H54 (cell line): ENCODE data around the gene CELF4.

Experiments used
- DNase-seq: peaks from one replicate; pipeline ENCODE4 v3.0.0; 2011; ENCODE audit warnings: low spot score, mixed read lengths; ENCODE audit not compliant: insufficient read length
- FAIRE-seq: peaks from 3 replicates; lab custom pipeline; 2011; peaks lifted over from hg19 to GRCh38; lab: Jason Lieb, UNC
- POLR2A ChIP-seq: IDR thresholded peaks from 2 replicates; pipeline ENCODE4 v1.6.1; 2011; ENCODE audit warnings: low read depth, mild to moderate bottlenecking, low read length

CELF4 gene

GRCh38 chr18:37535968-37536367, 29.6 kb downstream of the CELF4 start:
- no peak for TF ChIP-seq POLR2A
- DNase-seq (no peak), FAIRE-seq (no peak)

- DNase-seq (no peak), FAIRE-seq (no peak)
- TF ChIP-seq POLR2A = no peak
These were observed 31.0 kb downstream of the CELF4 start for GRCh38 chr18:37534627-37535026.

GRCh38 chr18:37533647-37534584, 31.7 kb downstream of the CELF4 start:
- no peak for TF ChIP-seq POLR2A
- FAIRE-seq = no peak

GRCh38 chr18:37532917-37533316, 32.7 kb downstream of the CELF4 start:
- no peak for TF ChIP-seq POLR2A
- FAIRE-seq = no peak
- DNase-seq = no peak

More at GRCh38 chr18:37533647-37534584, 31.7 kb downstream of the CELF4 start:
- DNase-seq = no peak

GRCh38 chr18:37529863-37530262, 35.7 kb downstream of the CELF4 start:
- TF ChIP-seq POLR2A = no peak
- DNase-seq = no peak
- no peak for FAIRE-seq

- DNase-seq (no peak), FAIRE-seq (no peak)
- TF ChIP-seq POLR2A = no peak
These were observed 36.3 kb downstream of the CELF4 start for GRCh38 chr18:37529296-37529695.

GRCh38 chr18:37527395-37527794, 38.2 kb downstream of the CELF4 start:
- DNase-seq (no peak), FAIRE-seq (no peak)
- no peak for TF ChIP-seq POLR2A

GRCh38 chr18:37525262-37525585, 40.4 kb downstream of the CELF4 start:
- no peak for FAIRE-seq
- TF ChIP-seq POLR2A = no peak
- no peak for DNase-seq

- FAIRE-seq (no peak), DNase-seq (no peak)
- no peak for TF ChIP-seq POLR2A
These were observed 40.9 kb downstream of the CELF4 start for GRCh38 chr18:37524498-37525261.

GRCh38 chr18:37524139-37524497, 41.5 kb downstream of the CELF4 start:
- no peak for TF ChIP-seq POLR2A
- DNase-seq (no peak), FAIRE-seq (no peak)

- DNase-seq (no peak), FAIRE-seq (no peak)
- TF ChIP-seq POLR2A = no peak
These were observed 43.8 kb downstream of the CELF4 start for GRCh38 chr18:37521510-37522465.

- FAIRE-seq = no peak
These were observed 45.1 kb downstream of the CELF4 start for GRCh38 chr18:37520508-37520907.

GRCh38 chr18:37519510-37520135, 46.0 kb downstream of the CELF4 start:
- no peak for TF ChIP-seq POLR2A
- no peak for DNase-seq
- FAIRE-seq = no peak

More at GRCh38 chr18:37520508-37520907, 45.1 kb downstream of the CELF4 start:
- DNase-seq = no peak
- TF ChIP-seq POLR2A = no peak
